Measurements from ENCODE around the gene FBXL16.
"Not testable (repeated sequence)": the region's sequence is repeated elsewhere in the genome, so short reads cannot be mapped to it uniquely, and the experiment has no call there.

FBXL16 gene, protein sequence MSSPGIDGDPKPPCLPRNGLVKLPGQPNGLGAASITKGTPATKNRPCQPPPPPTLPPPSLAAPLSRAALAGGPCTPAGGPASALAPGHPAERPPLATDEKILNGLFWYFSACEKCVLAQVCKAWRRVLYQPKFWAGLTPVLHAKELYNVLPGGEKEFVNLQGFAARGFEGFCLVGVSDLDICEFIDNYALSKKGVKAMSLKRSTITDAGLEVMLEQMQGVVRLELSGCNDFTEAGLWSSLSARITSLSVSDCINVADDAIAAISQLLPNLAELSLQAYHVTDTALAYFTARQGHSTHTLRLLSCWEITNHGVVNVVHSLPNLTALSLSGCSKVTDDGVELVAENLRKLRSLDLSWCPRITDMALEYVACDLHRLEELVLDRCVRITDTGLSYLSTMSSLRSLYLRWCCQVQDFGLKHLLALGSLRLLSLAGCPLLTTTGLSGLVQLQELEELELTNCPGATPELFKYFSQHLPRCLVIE

DNA sequence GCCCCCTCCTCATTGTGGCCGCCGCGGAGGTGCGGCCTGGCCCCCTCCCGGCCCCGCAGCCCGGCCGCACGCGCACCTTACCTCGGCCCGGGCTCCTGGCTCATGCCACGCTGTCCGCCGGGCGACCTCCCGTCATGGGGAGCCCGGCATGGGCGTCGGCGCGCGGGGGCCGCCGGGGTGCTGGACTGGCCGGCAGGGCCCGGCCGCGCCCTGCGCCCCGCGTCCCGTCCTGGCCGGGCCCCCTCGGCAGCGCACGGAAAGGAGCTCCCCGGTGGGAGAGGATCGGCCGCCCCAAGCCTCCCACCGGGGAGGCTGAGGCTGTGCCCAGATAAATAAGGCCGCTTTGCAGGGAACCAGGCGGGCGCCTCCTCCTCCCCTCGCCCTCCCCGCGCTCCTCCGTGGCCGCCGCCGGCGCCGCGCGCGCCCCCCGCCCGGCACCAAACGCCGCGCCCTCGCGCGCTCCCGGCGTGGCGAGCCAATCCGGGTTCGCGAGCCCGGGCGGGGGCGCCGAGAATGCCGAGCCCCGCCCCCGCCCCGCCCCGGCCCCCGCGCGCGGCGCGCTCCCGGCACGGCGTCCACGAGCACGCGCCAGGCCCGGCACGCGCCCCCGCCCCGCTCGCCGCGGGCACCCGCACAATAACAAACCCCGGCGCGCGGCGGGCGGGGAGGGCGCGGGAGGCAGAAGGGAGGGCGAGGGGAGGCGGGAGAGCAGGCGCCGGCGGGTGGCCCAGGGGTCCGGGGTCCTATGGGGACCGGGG is at the start of gene FBXL16:
Gene FBXL16, minus strand, starts transcription at position 371 of the 758 bp plus-strand sequence. CDS start 8,396 bp downstream, outside the sequence.
- peak; percentile 41 for DNase-seq

DNA sequence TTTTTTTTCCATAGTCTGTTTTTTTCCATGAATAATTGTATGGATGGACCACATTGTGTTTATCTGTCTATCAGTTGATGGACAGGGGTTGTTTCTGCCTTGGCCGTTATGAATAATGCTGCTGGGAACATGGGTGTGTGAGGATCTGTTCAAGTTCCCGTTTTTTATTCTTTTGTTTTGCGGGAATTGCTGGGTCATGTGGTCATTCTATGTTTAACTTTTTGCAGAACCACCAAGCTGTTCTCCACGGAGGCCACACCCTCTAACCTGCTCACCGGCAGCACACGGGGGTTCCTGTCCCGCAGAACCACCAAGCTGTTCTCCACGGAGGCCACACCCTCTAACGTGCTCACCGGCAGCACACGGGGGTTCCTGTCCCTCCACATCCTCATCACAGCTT is 49.1 kb upstream of the FBXL16 start:
- DNase-seq: no peak

DNA sequence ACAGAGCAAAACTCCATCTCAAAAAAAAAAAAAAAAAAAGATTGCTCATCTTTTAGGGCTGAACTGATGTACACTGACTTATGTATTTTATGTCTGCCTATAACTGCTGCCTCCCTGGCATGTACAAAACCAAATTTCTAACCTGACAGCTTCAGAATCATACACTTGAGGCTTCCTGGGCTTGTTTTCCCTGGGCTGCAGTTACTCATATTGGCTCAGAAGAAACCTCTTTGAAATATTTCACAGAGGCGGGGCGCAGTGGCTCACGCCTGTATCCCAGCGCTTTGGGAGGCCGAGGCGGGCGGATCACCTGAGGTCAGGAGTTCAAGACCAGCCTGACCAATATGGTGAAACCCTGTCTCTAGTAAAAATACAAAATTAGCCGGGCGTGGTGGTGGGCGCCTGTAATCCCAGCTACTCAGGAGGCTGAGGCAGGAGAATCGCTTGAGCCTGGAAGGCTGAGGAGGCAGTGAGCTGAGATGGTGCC is 48.6 kb upstream of the FBXL16 start:
- not testable (repeated sequence) for DNase-seq

DNA sequence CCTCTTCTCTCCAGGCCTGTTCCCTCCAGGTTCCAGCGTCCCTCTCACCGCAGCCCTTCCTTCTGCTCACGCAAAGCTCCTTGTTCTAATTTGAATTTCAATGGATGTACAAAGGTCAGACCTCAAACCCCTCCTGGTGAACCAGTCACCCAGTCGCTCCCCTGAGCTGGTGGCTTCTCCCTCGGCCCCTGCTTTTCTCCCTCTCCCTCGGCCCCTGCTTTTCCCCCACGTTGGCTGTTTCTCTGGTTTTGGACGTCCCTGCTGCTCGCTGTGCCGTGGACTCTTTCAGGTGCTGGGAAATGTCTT is 46.4 kb upstream of the FBXL16 start:
- no peak for DNase-seq

DNA sequence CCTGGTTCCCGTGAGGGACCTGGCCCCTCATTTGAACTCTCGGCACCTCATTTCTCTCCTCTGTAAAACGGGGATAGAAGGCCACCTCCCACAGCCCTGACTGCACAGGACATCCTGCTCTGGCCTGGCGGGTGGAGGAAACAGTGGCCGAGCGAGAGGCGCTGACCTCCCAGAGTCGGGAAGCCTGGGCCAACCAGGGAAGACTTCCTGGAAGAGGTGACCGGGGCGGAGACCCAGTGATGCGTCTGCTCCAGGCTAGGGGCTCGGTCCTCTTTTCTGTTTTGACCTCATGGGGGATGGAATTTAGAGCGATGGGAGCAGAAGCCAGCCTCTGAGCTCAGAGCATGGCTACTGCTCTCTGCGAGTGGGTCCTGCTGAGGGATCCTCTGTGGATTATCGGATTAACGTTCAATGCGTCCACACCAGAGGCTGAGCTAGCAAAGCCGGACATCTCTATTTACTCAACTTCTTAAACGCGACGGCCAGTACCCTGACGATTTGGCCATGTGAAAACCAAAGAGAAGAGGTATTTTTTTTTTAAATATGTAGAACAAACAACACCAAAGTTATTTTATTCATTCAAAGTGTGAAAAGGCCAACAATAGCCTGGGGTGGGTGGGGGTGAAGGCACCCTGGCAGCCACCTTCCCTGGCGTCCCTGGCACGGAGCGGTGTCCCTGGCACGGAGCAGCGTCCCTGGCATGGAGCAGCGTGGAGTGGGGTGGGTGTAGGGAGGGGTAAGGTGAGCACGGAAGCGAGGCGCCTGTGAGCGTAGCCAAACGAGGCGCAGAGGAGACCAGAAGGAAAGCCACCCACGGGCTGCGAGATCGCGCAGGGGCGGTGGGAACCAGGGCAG is 45.8 kb upstream of the FBXL16 start:
- DNase-seq: no peak

DNA sequence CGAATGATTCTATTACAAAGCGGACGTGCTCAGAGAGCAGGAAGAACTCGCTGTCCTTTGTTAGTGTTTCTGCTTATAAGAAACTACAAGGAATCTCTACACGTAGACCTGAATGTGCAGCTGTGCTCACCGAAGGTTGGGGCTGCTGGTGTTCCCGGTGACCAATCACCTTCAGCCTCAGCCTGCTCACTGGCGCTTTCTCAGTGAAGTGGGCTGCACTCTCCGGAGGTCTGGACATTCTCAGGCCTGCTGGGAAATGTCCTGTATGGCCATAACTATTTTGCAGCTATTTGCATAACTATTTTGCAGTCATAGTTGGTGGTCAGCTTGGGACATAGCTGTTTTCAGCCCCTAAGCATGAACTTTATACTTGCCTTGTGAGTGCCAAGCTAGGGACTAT is 44.9 kb upstream of the FBXL16 start:
- no peak for DNase-seq

DNA sequence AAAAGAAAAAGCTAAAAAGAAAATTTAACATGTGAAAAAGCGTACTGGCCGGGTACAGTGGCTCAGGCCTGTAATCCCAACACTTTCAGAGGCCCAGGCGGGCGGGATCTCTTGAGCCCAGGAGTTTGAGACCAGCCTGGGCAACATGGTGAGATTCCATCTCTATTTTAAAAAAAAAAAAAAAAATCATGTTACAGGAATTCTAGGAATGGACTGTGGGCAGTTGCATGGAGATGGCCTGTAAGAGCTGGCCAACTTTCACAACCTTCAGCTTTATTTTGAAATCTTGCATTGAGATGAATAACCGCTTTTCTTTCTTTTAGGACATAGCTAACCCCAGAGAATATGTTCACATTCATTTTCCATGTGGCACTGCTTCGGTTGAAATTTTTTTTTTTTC is 43.4 kb upstream of the FBXL16 start:
- DNase-seq: no peak

DNA sequence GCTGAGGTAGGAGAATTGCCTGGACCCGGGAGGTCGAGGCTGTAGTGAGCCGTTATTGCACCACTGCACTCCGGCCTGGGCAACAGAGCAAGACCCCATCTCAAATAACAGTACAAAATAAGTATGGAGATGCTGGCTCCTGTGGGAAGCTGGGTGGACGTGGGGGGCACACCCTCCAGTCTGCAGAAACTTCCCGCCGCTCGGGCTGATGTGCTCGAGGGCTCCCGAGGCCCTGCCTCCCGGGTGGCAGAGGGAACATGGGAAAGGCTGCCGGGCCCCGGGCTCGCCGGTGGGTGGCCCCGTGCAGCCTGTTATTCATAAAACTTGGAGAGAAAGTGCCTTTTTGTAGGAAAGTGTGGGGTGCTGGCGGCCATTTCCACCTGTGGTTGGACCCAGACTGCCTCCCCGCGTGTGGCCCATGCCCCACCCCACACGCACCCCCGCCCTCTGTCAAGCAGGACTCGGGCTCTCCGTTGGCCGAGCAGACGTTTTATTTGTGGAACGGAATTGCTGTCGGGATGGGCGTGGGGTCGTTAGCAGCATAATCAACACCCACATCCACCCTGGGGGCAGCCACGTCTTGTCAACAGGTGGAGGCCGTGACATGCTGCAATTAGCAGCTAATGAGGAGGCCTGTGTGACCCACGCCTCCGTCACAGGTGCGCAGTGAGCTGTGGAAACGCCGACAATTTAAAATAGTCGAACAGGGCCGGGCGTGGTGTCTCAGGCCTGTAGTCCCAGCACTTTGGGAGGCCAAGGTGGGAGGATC is 42.6 kb upstream of the FBXL16 start:
- DNase-seq: no peak

DNA sequence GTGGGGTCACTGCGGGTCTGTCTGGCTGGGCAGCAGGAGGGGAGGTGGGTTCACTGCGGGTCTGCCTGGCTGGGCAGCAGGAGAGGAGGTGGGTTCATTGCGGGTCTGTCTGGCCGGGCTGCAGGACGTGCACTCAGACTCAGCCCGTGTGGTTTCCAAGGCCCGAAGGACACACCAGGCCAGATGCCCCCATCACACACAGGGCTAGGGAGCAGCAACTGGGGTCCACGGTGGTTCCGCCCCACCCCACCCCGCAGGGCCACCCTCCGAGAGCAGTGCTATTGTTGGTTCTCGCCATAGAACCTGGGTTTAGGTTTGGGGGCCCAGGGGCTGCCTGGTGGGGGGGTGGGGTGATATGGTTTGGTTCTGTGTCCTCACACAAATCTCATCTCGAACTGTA is 41.0 kb upstream of the FBXL16 start:
- no peak for DNase-seq

DNA sequence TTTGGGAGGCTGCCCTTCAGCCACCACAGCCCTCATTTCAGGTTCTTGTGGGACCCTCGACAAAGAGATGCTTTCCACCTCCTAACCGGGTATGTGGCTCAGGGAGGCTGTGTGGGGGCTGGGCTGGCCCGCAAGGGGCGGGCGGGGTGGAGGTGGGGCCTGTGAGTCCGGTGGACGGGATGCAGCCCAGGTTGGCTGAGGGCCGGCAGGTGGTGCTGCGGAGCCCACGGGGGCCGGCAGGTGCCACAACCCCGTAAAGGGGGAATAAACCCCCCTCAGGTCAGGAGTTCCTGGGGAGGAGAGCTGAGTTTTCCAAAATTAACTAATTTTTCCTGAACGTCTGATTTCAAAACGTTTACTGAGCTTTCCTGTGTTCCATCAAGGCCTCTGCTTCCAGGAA is 40.1 kb upstream of the FBXL16 start:
- DNase-seq: no peak

DNA sequence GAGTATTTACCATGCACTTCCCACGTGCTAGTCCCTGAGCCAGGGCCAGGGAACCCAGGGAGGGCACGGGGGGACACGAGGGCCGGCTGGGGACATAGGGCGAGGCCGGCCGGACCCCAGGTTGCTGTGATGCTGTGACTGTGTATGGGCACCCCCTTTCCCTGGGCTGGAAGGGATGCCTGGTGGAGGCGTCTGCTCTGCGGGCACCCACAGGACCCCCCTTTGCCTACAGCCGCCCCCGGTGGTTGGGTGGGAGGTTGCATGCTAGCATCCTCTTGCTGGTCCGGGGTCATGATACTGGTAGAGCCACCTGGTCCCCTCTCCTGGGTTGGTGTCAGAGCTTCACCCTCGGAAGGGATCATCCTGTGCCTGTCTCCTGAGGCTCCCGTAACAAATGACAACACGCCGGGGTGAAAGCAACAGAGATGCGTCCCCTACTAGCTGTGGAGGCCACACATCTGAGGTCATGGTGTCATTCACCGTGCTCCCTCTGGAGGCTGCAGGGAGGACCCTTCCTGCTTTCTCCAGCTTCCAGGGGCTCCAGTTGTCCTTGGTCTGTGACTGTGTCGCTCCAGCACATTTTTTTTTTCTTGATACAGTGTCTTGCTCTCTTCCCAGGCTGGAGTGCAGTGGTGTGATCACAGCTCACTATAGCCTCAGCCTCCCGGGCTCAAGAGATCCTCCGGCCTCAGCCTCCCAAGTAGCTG is 38.3 kb upstream of the FBXL16 start:
- no peak for DNase-seq

DNA sequence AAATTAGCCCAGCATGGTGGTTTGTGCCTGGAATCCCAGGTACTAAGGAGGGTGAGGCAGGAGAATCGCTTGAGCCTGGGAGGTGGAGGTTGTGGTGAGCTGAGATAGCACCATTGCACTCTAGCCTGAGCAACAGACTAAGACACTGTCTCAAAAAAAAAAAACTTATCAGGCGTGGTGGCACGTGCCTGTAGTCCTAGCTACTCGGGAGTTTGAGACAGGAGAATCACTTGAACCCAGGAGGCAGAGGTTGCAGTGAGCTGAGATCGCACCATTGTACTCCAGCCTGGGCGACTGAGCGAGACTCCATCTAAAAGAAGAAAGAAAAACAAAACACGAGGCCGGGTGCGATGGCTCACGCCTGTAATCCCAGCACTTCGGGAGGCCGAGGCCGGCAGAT is 37.3 kb upstream of the FBXL16 start:
- not testable (repeated sequence) for DNase-seq

DNA sequence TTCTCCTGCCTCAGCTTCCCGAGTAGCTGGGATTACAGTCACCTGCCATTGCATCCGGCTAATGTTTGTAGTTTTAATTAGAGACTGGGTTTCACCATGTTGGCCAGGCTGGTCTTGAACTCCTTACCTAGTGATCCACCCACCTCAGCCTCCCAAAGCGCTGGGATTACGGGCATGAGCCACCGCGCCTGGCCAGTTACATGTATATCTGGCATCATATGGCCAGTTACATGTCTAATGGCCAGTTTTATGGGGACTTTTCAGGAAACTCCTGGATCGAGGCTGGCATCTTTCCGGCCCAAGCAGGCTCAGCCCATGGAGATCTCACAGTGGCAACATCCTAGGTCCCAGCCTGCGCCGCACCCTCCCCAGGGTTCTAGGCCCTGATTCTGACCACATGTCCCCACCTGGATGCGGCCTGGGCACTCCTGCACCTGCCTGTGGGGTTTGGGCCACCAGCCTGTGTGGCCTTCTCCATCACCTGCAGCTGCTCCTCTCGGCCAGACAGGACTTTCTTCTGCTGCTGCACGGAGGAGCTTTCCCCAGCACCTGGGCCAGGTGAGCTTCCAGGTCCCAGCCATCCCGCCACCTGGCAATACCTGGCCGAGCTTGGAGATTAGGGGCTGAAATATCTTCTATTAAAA is 36.5 kb upstream of the FBXL16 start:
- no peak for DNase-seq

DNA sequence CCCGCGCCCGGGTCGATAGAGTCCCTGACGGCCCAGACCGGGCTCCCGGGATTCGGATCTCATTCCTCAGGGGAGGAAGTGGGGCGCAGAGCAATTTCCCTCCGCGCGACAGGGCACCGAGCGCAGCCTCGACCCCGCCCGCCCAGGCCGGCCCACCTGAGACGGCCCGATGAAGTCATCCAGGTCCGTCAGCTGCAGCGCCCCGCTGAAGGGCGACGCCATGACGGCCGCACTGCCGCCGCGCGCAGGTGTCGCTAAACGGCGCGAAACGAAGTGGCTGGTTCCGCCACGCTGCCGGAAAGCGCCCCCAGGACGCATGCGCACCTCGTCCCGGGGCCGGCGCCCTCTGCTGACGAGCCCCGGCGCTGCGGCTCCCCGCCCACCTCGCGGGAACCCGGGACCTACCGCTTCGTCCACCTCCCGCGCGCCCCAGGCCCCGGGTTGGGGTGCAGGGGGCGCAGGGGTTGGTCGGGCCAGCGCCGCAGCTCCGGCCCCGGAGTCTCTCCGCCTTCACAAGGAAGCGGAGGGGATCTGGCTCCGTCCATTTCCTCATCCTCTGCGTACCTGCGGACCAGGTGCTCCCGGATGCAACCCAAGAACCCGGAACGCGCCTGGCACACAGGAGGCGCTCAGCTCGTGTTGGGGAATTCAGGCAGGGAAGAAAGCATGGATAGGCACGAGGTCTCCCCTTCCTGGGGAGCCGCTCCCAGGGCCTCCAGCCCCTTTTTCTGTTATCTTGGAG is 35.3 kb upstream of the FBXL16 start, which contains the start of gene CIAO3:
Gene CIAO3, minus strand, starts transcription at position 234 of the 742 bp plus-strand sequence. Its CDS starts 12 bp downstream, at position 222.
- peak; percentile 62 for DNase-seq

DNA sequence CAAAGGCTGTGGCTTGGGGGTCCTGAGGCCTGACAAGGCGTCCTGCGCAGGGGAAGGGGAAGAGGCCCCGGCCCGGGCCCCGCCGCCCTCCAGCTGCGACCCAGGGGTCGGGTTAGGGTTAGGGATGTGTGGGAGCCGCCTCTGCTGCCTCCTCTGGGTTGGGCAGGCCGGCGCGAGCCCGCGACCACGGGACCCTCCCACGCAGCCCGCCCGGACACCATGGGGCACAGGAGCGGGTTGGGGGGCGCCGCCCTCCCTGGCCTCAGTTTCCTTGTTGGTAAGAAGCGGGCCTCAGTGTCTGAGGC is 34.8 kb upstream of the FBXL16 start:
- no peak for DNase-seq

DNA sequence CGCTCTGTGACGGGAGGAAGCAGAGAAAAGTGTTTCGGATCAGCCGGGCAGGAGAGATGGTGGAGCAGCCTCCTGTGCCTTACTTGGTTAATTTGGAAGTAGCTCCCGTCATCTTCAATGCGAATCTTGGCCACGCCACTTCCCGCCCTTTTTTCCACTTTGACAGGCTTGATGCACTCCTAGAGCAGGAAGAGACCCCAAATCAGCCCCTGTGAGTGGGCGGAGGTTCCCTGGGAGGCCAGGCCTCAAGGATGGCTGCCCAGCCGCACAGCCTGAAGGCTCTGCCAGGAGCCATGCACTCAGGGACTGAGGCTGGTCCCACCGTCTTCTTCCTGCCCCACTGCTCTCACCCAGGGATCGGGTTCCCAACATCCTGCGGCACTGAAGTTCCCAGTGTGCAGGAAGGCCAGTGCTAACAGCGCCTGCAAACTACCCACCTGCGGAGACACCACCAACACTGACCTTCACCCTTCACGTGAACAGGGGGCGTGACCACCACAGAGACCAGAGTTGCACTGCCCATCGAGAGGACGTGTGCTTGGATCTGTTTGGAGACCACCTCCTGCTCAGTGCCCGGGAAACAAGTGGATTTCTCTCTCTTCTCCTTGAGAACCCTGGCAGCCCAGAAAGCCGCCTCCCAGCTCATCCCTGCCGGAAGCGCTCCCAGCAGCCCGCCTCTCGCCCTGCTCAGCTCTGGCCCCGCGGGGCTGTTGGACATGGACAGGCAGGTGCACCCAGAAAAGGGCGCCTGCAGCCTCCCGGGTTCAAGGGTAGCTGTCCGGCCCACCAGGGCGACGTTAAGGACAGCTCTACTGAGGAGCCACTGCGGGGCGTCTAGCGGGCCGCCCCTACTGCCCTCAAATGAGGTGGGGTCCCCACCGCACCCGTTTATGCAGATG is 34.2 kb upstream of the FBXL16 start:
- DNase-seq: no peak

DNA sequence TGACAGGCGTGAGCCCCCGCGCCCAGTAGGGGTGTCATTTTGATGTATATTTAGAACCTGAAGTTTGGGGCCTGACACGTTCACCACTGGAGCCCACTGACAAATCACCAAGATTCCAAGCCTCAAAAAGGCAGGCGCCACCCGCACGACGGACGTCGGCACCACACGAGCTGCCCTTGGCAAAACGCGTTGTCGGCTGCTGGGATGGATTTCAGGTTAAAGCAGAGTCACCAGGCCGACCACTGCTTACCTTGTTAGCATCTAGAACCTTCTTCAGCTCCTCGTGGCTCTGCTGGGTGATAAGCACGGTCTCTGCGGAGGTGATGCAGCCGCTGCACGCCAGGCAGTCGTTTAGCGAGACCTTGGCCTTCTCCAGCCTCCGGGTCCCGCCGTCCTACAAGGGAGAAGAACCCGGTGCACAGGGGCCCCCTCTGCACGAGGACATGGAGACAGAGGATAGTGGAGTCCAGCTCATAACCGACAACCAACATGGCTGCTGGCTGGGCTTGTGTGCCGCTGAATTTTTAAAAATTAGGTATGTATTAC is 31.4 kb upstream of the FBXL16 start:
- DNase-seq: no peak

DNA sequence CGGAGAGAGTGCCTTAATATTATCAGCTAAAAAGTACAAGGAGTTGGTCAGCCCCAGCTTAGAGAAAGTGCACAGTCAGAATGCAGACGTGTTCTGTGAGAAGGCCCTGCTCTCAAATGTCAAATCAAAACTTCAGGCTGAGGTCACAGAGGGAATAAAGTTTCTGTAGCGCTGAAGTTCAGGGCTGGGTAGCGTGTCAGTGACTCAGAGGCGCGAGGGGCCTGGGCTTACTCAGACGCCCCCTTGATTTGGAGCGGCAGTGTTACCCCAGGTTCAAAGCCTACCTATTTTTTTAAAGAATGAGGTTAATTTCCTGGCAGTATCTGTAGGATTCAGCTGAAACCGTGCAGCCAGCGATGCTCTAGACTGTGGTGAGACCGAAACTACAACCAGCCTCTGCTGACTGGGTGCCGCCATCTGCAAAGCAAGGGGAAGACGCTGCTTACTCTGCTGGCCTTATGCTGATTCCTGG is 30.4 kb upstream of the FBXL16 start:
- DNase-seq: no peak
